Colonic mucosa (tissue), 4 donors: ENCODE results near the gene DHRSX. TPM values are rescaled to one million over a fixed set of nuclear protein-coding genes. Genes with fewer than 3 reads are reported as not detected.
A peak's percentile ranks its signal among the peaks of the same experiment; 100 is the strongest.

Experiments
- DNase-seq: peaks from one replicate; pipeline ENCODE4 v3.0.0-alpha.2; 2020
- H3K27ac ChIP-seq: fragments of 200-600 bp; one replicate; pipeline ENCODE4 v1.8.0; 2021
- H3K27me3 ChIP-seq: fragments of 200-600 bp; one replicate; pipeline ENCODE4 v1.8.0; 2021
- H3K36me3 ChIP-seq: fragments of 200-600 bp; one replicate; pipeline ENCODE4 v1.8.0; 2021
- H3K4me1 ChIP-seq: fragments of 200-600 bp; one replicate; pipeline ENCODE4 v1.8.0; 2021; ENCODE audit warnings: mild to moderate bottlenecking
- H3K4me3 ChIP-seq: fragments of 200-600 bp; one replicate; pipeline ENCODE4 v1.8.0; 2021
- H3K9ac ChIP-seq, 2 donors: one replicate each; pipeline ENCODE4 v1.7.0; 2013; ENCODE audit warnings: control low read depth in 2 of 2, low read depth in 2 of 2, low read length in 2 of 2
- H3K9me3 ChIP-seq: fragments of 200-600 bp; one replicate; pipeline ENCODE4 v1.8.0; 2021
- CTCF ChIP-seq: fragments of 200-600 bp; IDR thresholded peaks from one replicate; pipeline ENCODE4 v1.8.0; 2022; ENCODE audit warnings: antibody characterized with exemption, mild to moderate bottlenecking
- intact Hi-C: fragments of 100-400 bp; cut with DNase I; formaldehyde crosslinking; loops from one replicate; pipeline ENCODE4 v1.14.1; 2022
- total RNA-seq, 2 donors: library from RNA; stranded (reverse); fragmentation: NEBNext Ultra II Directional in 1 of 2; extraction: Animal tissue kit (Norgen Biotek cat#: 25700) in 1 of 2; gene quantifications; one replicate each; pipeline ENCODE4 v1.2.1, GENCODE V29; 2021
- donor health status: healthy.
- donor health status: DM: no; HTN: no; CAD: no.
- donor health status: DM: no; HTN: no; CAD: no.

DHRSX gene
- total RNA-seq, 2 donors from 2014 or later = 28.6 to 43.3 TPM

GRCh38 chrX:2402361-2402690 is 98.5 kb downstream of the DHRSX start:
- intact Hi-C loops = no loop called here
- Histone ChIP-seq H3K9me3 (no peaks in the 10 kb centered on the region), H3K9ac (peak overlapping the region in 1 of 2 donors; percentile 57), H3K27ac (peak overlapping the region; percentile 61), H3K27me3 (no peaks in the 10 kb centered on the region), H3K36me3 (no peaks in the 10 kb centered on the region), H3K4me3 (no peak overlapping the region), H3K4me1 (no peaks in the 10 kb centered on the region)
- DNase-seq = no peak
- no peak for TF ChIP-seq CTCF

- TF ChIP-seq CTCF = no peak
- intact Hi-C loops = no loop called here
- Histone ChIP-seq H3K9ac (peak overlapping the region in 1 of 2 donors; percentile 57), H3K4me3 (no peak overlapping the region), H3K36me3 (no peaks in the 10 kb centered on the region), H3K27me3 (no peaks in the 10 kb centered on the region), H3K4me1 (no peaks in the 10 kb centered on the region), H3K27ac (peak overlapping the region; percentile 61), H3K9me3 (no peaks in the 10 kb centered on the region)
- DNase-seq = no peak
Measured at GRCh38 chrX:2401590-2402360, 99.0 kb downstream of the DHRSX start.

- TF ChIP-seq CTCF = no peak
- DNase-seq = no peak
- Histone ChIP-seq H3K4me3 (no peak overlapping the region), H3K4me1 (no peaks in the 10 kb centered on the region), H3K9me3 (no peaks in the 10 kb centered on the region), H3K27me3 (no peaks in the 10 kb centered on the region), H3K9ac (no peak overlapping the region), H3K27ac (peak overlapping the region; percentile 61), H3K36me3 (no peaks in the 10 kb centered on the region)
- intact Hi-C loops = no loop called here
Measured at GRCh38 chrX:2401201-2401589, 99.6 kb downstream of the DHRSX start.

GRCh38 chrX:2398064-2398656 is 102.6 kb downstream of the DHRSX start:
- no peak for TF ChIP-seq CTCF
- no peak for DNase-seq
- intact Hi-C loops = no loop called here
- Histone ChIP-seq H3K9me3 (no peaks in the 10 kb centered on the region), H3K36me3 (no peaks in the 10 kb centered on the region), H3K9ac (no peak overlapping the region), H3K27me3 (no peaks in the 10 kb centered on the region), H3K4me3 (no peak overlapping the region), H3K4me1 (no peaks in the 10 kb centered on the region), H3K27ac (no peak overlapping the region)

- Histone ChIP-seq H3K9me3 (no peaks in the 10 kb centered on the region), H3K27me3 (no peaks in the 10 kb centered on the region), H3K9ac (no peak overlapping the region), H3K27ac (no peak overlapping the region), H3K4me1 (no peaks in the 10 kb centered on the region), H3K36me3 (no peaks in the 10 kb centered on the region), H3K4me3 (no peak overlapping the region)
- intact Hi-C loops = no loop called here
- no peak for DNase-seq
- TF ChIP-seq CTCF = no peak
Measured at GRCh38 chrX:2397229-2398063, 103.3 kb downstream of the DHRSX start.
